Uterus (tissue), 2 donors: ENCODE results near the gene PEPD.

ENCODE experiments used
- POLR2A ChIP-seq, 2 donors: fragments of 450-650 bp; IDR thresholded peaks; one replicate each; pipeline ENCODE4 v1.6.1; 2016; ENCODE audit warnings: antibody characterized with exemption in 2 of 2, mild to moderate bottlenecking in 1 of 2, moderate library complexity in 1 of 2
- TF ChIP-seq, protein P1 (sequence below), 4 experiments: fragments of 200-600 bp in 2 of 4; fragments of 450-650 bp in 2 of 4; sonication (generic) in 2 of 4; IDR thresholded peaks; one replicate each; pipeline ENCODE4 v1.5.1; 2016 to 2019; ENCODE audit warnings: antibody characterized with exemption in 4 of 4, mild to moderate bottlenecking in 2 of 4, moderate library complexity in 1 of 4

DNA sequence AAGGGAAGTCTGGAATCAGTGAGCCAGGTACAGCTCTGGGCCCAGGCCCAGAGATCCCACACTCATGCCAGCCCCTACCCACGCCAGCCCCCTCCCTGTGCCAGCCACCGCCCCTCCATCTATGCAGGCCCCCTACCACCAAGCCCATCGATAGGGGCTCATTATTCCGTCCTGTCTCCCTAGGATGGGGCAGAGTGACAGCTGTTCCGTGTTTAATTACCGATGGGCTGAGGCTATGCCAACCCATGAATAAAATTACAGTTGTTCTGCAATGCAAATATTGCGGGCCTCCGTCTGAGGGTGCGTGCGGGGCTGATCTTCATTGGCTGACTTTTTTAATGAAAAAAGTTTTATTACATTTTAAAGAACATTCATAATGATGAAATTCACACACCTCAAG is 35.6 kb upstream of the PEPD start:
- TF ChIP-seq, protein P1, sequence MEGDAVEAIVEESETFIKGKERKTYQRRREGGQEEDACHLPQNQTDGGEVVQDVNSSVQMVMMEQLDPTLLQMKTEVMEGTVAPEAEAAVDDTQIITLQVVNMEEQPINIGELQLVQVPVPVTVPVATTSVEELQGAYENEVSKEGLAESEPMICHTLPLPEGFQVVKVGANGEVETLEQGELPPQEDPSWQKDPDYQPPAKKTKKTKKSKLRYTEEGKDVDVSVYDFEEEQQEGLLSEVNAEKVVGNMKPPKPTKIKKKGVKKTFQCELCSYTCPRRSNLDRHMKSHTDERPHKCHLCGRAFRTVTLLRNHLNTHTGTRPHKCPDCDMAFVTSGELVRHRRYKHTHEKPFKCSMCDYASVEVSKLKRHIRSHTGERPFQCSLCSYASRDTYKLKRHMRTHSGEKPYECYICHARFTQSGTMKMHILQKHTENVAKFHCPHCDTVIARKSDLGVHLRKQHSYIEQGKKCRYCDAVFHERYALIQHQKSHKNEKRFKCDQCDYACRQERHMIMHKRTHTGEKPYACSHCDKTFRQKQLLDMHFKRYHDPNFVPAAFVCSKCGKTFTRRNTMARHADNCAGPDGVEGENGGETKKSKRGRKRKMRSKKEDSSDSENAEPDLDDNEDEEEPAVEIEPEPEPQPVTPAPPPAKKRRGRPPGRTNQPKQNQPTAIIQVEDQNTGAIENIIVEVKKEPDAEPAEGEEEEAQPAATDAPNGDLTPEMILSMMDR (IDR thresholded peaks at IDR 0.05): no peak
- no peak for TF ChIP-seq POLR2A (IDR thresholded peaks at IDR 0.05)
